HepG2 (cell line): Measurements from ENCODE around the gene ZNF318.

ENCODE experiments used
- CHD2 ChIP-seq: IDR thresholded peaks from 2 replicates; pipeline ENCODE4 v1.6.1; 2011; ENCODE audit warnings: low read depth, low read length, improper control_type of control experiment
- CTCF ChIP-seq: sonication (generic); formaldehyde crosslinking; IDR thresholded peaks from 2 replicates; pipeline ENCODE4 v1.5.0; 2020; ENCODE audit warnings: mild to moderate bottlenecking, missing genetic modification reagents, moderate library complexity
- ESRRA ChIP-seq: sonication (generic); formaldehyde crosslinking; IDR thresholded peaks from 2 replicates; pipeline ENCODE4 v1.5.1; 2020; ENCODE audit warnings: mild to moderate bottlenecking, low read depth, missing genetic modification reagents
- HBP1 ChIP-seq: IDR thresholded peaks from 2 replicates; pipeline ENCODE4 v1.6.1; 2016; ENCODE audit warnings: low read depth, control low read depth
- HNRNPH1 ChIP-seq: fragments of 200-400 bp; formaldehyde crosslinking; optimal IDR thresholded peaks from 2 replicates; pipeline ENCODE3; 2017; ENCODE audit warnings: mild to moderate bottlenecking, low read depth, low read length
- ISL2 ChIP-seq: sonication (generic); formaldehyde crosslinking; IDR thresholded peaks from 2 replicates; pipeline ENCODE4 v1.5.0; 2020; ENCODE audit warnings: missing genetic modification reagents
- NCOR1 ChIP-seq: fragments of 200-600 bp; sonication (generic); IDR thresholded peaks from 2 replicates; pipeline ENCODE4 v1.7.0; 2017; ENCODE audit warnings: antibody characterized with exemption, low read length, borderline replicate concordance
- SMC3 ChIP-seq: IDR thresholded peaks from 2 replicates; pipeline ENCODE4 v1.6.1; 2011; ENCODE audit warnings: low read length, improper control_type of control experiment
- SRY ChIP-seq: sonication (generic); formaldehyde crosslinking; IDR thresholded peaks from 2 replicates; pipeline ENCODE4 v1.8.0; 2022; ENCODE audit warnings: mild to moderate bottlenecking, missing genetic modification reagents
- THAP8 ChIP-seq: sonication (generic); formaldehyde crosslinking; IDR thresholded peaks from 2 replicates; pipeline ENCODE4 v1.5.1; 2020; ENCODE audit warnings: missing genetic modification reagents, mild to moderate bottlenecking, borderline replicate concordance
- ZBTB37 ChIP-seq: sonication (generic); formaldehyde crosslinking; IDR thresholded peaks from 2 replicates; pipeline ENCODE4 v1.4.0; 2020; ENCODE audit warnings: mild to moderate bottlenecking, missing genetic modification reagents
- ZNF597 ChIP-seq: sonication (generic); formaldehyde crosslinking; IDR thresholded peaks from 2 replicates; pipeline ENCODE4 v1.5.0; 2020; ENCODE audit warnings: missing genetic modification reagents
- ZNF639 ChIP-seq: conservative IDR thresholded peaks from 2 replicates; pipeline ENCODE4 v1.6.1; 2018; ENCODE audit warnings: missing genetic modification reagents
- ZNF652 ChIP-seq: IDR thresholded peaks from 2 replicates; pipeline ENCODE4 v1.6.1; 2016; ENCODE audit warnings: low read depth, borderline replicate concordance

GRCh38 chr6:43377710-43378229 lies 8.3 kb upstream of the ZNF318 start:
- TF ChIP-seq ESRRA (CRISPR knock-in tag) (no peak), ZBTB37 (CRISPR knock-in tag) (no peak), SRY (no peak), ZNF597 (CRISPR knock-in tag) (no peak), ZNF652 (CRISPR knock-in tag) (no peak), HNRNPH1 (no peak), CTCF (no peak), ZNF639 (CRISPR knock-in tag) (no peak), SMC3 (no peak), NCOR1 (no peak), HBP1 (CRISPR knock-in tag) (no peak), ISL2 (CRISPR knock-in tag) (no peak), CHD2 (no peak), THAP8 (CRISPR knock-in tag) (no peak)
